ENCODE measurements around the gene AKT3.
A peak's percentile ranks its signal among the peaks of the same experiment; 100 is the strongest.

Gene AKT3

DNA sequence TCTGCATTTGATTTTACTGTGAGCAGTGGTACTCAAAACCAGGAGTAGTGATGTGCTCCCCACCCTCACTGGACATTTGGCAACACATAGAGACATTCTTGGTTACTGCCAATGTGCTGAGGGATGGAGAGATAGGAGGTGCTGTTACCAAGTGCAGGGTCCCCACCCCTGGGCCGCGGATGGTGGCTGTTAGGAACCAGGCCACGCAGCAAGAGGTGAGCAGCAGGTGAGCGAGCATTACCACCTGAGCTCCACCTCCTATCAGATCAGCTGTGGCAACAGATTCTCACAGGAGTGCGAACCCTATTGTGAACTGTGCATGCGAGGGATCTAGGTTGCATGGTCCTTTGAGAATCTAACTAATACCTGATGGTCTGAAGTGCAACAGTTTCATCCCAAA lies 95.7 kb downstream of the AKT3 start:
- DNase-seq = no peak
- Histone ChIP-seq H3K9me3 (ENCODE audit: insufficient read depth, low read depth, low read length) (no peaks in the 10 kb centered on the region), H3K36me3 (ENCODE audit: control insufficient read depth in 1 of 2, insufficient read depth in 2 of 2, low read length in 2 of 2) (no peaks in the 10 kb centered on the region), H3K9ac (ENCODE audit: low read length) (no peak overlapping the region), H3K18ac (ENCODE audit: low read length) (no peak overlapping the region), H4K8ac (ENCODE audit: low read depth, low read length) (no peak overlapping the region), H3K14ac (ENCODE audit: low read length) (no peak overlapping the region), H3K4me1 (ENCODE audit: control insufficient read depth in 1 of 2, insufficient read depth in 2 of 2, low read length in 2 of 2) (peaks cover 2% of the 10 kb centered on the region in 2 experiments), H4K91ac (ENCODE audit: low read depth, low read length) (no peak overlapping the region), H3K4me2 (ENCODE audit: low read length) (no peak overlapping the region), H3K4ac (ENCODE audit: low read depth, low read length) (no peak overlapping the region), H3K79me1 (ENCODE audit: low read length) (no peaks in the 10 kb centered on the region), H2BK12ac (ENCODE audit: low read length) (no peak overlapping the region), H2BK120ac (ENCODE audit: insufficient read depth, low read length, poor library complexity) (no peak overlapping the region), H4K12ac (ENCODE audit: low read depth, low read length) (no peak overlapping the region), H3K23ac (ENCODE audit: low read length) (no peak overlapping the region), H3K27ac (ENCODE audit: low read depth, low read length) (no peak overlapping the region), H2AFZ (ENCODE audit: insufficient read depth, low read length, poor library complexity) (no peak overlapping the region), H3K4me3 (ENCODE audit: low read depth, low read length) (no peak overlapping the region), H3K79me2 (ENCODE audit: control insufficient read depth, insufficient read depth, low read length, poor library complexity) (no peaks in the 10 kb centered on the region), H2AK5ac (ENCODE audit: low read length) (no peak overlapping the region), H2BK5ac (ENCODE audit: low read depth, low read length, poor library complexity) (no peak overlapping the region), H3K27me3 (ENCODE audit: insufficient read depth, low read length) (no peaks in the 10 kb centered on the region)
- WGBS (ENCODE audit: extremely low coverage, insufficient coverage, insufficient read length) = no CpG with 5 or more reads among the region's 6 CpGs

DNA sequence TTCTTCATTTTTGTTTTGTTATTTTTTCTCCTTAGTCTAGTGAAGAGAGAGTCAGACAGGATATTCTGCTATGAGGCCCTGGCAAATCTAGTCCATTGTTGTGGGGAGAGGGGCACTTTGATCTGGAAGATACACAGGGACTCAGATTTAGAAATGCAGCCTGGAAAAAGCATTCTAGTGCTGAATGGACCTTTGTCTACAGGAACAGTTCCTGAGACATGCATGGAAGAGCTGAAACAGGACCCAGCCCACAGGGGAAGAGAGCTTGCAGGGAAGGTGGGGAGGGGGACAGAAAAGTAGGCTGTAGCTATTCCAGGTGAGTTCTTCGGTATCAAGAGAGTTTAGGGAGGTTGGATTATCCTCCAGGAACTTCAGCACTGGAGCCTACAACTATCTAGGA lies 98.5 kb downstream of the AKT3 start:
- Histone ChIP-seq H3K23ac (ENCODE audit: low read length) (no peak overlapping the region), H2AFZ (ENCODE audit: insufficient read depth, low read length, poor library complexity) (no peak overlapping the region), H2AK5ac (ENCODE audit: low read length) (no peak overlapping the region), H2BK12ac (ENCODE audit: low read length) (no peak overlapping the region), H3K36me3 (ENCODE audit: control insufficient read depth in 1 of 2, insufficient read depth in 2 of 2, low read length in 2 of 2) (no peaks in the 10 kb centered on the region), H3K4me1 (ENCODE audit: control insufficient read depth in 1 of 2, insufficient read depth in 2 of 2, low read length in 2 of 2) (peaks cover 2% of the 10 kb centered on the region in 2 experiments), H3K79me1 (ENCODE audit: low read length) (peaks cover 2% of the 10 kb centered on the region), H3K79me2 (ENCODE audit: control insufficient read depth, insufficient read depth, low read length, poor library complexity) (no peaks in the 10 kb centered on the region), H3K9ac (ENCODE audit: low read length) (no peak overlapping the region), H3K4me2 (ENCODE audit: low read length) (no peak overlapping the region), H4K91ac (ENCODE audit: low read depth, low read length) (no peak overlapping the region), H2BK5ac (ENCODE audit: low read depth, low read length, poor library complexity) (no peak overlapping the region), H3K14ac (ENCODE audit: low read length) (no peak overlapping the region), H2BK120ac (ENCODE audit: insufficient read depth, low read length, poor library complexity) (no peak overlapping the region), H3K4ac (ENCODE audit: low read depth, low read length) (no peak overlapping the region), H3K9me3 (ENCODE audit: insufficient read depth, low read depth, low read length) (no peaks in the 10 kb centered on the region), H3K27ac (ENCODE audit: low read depth, low read length) (no peak overlapping the region), H4K12ac (ENCODE audit: low read depth, low read length) (no peak overlapping the region), H4K8ac (ENCODE audit: low read depth, low read length) (no peak overlapping the region), H3K4me3 (ENCODE audit: low read depth, low read length) (no peak overlapping the region), H3K18ac (ENCODE audit: low read length) (no peak overlapping the region), H3K27me3 (ENCODE audit: insufficient read depth, low read length) (no peaks in the 10 kb centered on the region)
- no CpG with 5 or more reads among the region's 1 CpG for WGBS (ENCODE audit: extremely low coverage, insufficient coverage, insufficient read length)
- no peak for DNase-seq

DNA sequence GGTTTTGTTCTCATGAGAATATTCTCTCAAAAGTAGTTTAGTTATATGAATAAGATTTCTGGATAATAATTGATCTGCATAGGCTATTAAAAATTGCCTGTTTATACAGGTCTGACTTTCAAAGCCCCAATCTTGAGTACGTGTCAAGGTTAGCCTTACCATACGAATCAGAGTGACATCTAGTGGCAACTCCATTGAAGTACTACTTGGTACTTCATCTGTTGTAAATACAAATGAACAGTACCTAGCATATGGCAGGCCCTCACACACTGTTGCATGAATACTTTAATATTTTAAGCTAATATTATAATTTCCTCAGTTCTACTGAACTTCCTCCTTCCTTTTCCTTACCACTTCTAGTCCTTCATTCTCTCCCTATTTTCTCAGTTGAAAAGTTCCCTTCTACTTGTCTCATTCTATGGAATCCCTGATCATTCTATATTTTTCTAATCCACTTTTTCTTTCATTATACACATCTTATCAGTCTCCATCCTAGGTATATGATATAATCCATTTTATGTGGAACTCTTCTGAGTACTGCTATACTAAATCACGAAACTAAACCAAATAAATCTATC lies 101.2 kb downstream of the AKT3 start:
- Histone ChIP-seq H3K4me1 (ENCODE audit: control insufficient read depth in 1 of 2, insufficient read depth in 2 of 2, low read length in 2 of 2) (peaks cover 2 to 7% of the 10 kb centered on the region in 2 experiments), H4K12ac (ENCODE audit: low read depth, low read length) (no peak overlapping the region), H2BK12ac (ENCODE audit: low read length) (no peak overlapping the region), H3K36me3 (ENCODE audit: control insufficient read depth in 1 of 2, insufficient read depth in 2 of 2, low read length in 2 of 2) (no peaks in the 10 kb centered on the region), H2AK5ac (ENCODE audit: low read length) (no peak overlapping the region), H3K4me2 (ENCODE audit: low read length) (no peak overlapping the region), H3K79me1 (ENCODE audit: low read length) (peaks cover 2% of the 10 kb centered on the region), H3K9ac (ENCODE audit: low read length) (no peak overlapping the region), H2AFZ (ENCODE audit: insufficient read depth, low read length, poor library complexity) (no peak overlapping the region), H3K4ac (ENCODE audit: low read depth, low read length) (no peak overlapping the region), H3K27ac (ENCODE audit: low read depth, low read length) (no peak overlapping the region), H4K91ac (ENCODE audit: low read depth, low read length) (no peak overlapping the region), H3K23ac (ENCODE audit: low read length) (no peak overlapping the region), H3K79me2 (ENCODE audit: control insufficient read depth, insufficient read depth, low read length, poor library complexity) (no peaks in the 10 kb centered on the region), H3K9me3 (ENCODE audit: insufficient read depth, low read depth, low read length) (no peaks in the 10 kb centered on the region), H3K4me3 (ENCODE audit: low read depth, low read length) (no peak overlapping the region), H3K27me3 (ENCODE audit: insufficient read depth, low read length) (no peaks in the 10 kb centered on the region), H3K18ac (ENCODE audit: low read length) (no peak overlapping the region), H4K8ac (ENCODE audit: low read depth, low read length) (no peak overlapping the region), H2BK120ac (ENCODE audit: insufficient read depth, low read length, poor library complexity) (no peak overlapping the region), H3K14ac (ENCODE audit: low read length) (no peak overlapping the region), H2BK5ac (ENCODE audit: low read depth, low read length, poor library complexity) (no peak overlapping the region)
- peak in 1 of 2 donors; percentile 84 for DNase-seq
- no CpG with 5 or more reads among the region's 3 CpGs for WGBS (ENCODE audit: extremely low coverage, insufficient coverage, insufficient read length)

DNA sequence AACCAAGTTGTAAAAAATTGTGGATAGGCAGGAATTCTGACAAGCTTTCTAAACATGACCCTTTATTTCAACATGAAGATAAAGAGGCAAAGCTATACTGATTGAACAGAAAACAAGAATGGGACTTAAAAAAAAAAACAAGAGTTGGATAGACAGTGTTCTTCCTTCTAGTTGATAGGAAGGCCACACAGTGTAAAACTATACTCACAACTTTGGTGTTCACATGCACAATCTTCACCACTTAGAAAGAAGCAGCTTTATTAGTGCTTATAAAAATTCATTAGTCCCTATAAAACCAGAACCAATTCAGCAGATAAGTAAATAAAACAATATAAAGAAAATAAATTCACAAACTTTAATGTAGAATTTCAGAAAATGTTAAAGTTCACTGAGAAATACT lies 101.8 kb downstream of the AKT3 start:
- H3K4me1 ChIP-seq (ENCODE audit: control insufficient read depth in 1 of 2, insufficient read depth in 2 of 2, low read length in 2 of 2) = peaks cover 2 to 7% of the 10 kb centered on the region in 2 experiments
- H3K4me3 ChIP-seq (ENCODE audit: low read depth, low read length) = no peak overlapping the region
- H3K4ac ChIP-seq (ENCODE audit: low read depth, low read length) = no peak overlapping the region
- no peak overlapping the region for H3K27ac ChIP-seq (ENCODE audit: low read depth, low read length)
- H3K23ac ChIP-seq (ENCODE audit: low read length) = no peak overlapping the region
- no peak overlapping the region for H4K8ac ChIP-seq (ENCODE audit: low read depth, low read length)
- H3K36me3 ChIP-seq (ENCODE audit: control insufficient read depth in 1 of 2, insufficient read depth in 2 of 2, low read length in 2 of 2) = no peaks in the 10 kb centered on the region
- H2AK5ac ChIP-seq (ENCODE audit: low read length) = no peak overlapping the region
- no peak overlapping the region for H2AFZ ChIP-seq (ENCODE audit: insufficient read depth, low read length, poor library complexity)
- no peaks in the 10 kb centered on the region for H3K27me3 ChIP-seq (ENCODE audit: insufficient read depth, low read length)
- H3K4me2 ChIP-seq (ENCODE audit: low read length) = no peak overlapping the region
- H4K12ac ChIP-seq (ENCODE audit: low read depth, low read length) = no peak overlapping the region
- H4K91ac ChIP-seq (ENCODE audit: low read depth, low read length) = no peak overlapping the region
- DNase-seq = no peak
- H2BK5ac ChIP-seq (ENCODE audit: low read depth, low read length, poor library complexity) = no peak overlapping the region
- H3K14ac ChIP-seq (ENCODE audit: low read length) = no peak overlapping the region
- H3K79me2 ChIP-seq (ENCODE audit: control insufficient read depth, insufficient read depth, low read length, poor library complexity) = no peaks in the 10 kb centered on the region
- no peak overlapping the region for H2BK120ac ChIP-seq (ENCODE audit: insufficient read depth, low read length, poor library complexity)
- peaks cover 2% of the 10 kb centered on the region for H3K79me1 ChIP-seq (ENCODE audit: low read length)
- no peak overlapping the region for H2BK12ac ChIP-seq (ENCODE audit: low read length)
- H3K9ac ChIP-seq (ENCODE audit: low read length) = no peak overlapping the region
- H3K9me3 ChIP-seq (ENCODE audit: insufficient read depth, low read depth, low read length) = no peaks in the 10 kb centered on the region
- no peak overlapping the region for H3K18ac ChIP-seq (ENCODE audit: low read length)
